GM23338 (cell line): ENCODE data around the gene RHEX. TPM values are rescaled to one million over a fixed set of nuclear protein-coding genes. Genes with fewer than 3 reads are reported as not detected.

Experiments
- ATAC-seq: fragments of 200-7000 bp; cut with Tn5 transposase; 3 replicates; pipeline ENCODE4 v1.9.1; 2020
- DNase-seq: peaks from one replicate; pipeline ENCODE4 v3.0.0-alpha.2; 2015; ENCODE audit warnings: low spot score
- H2AFZ ChIP-seq: fragments of 200-600 bp; sonication (generic); 2 replicates; pipeline ENCODE4 v1.8.0; 2016; ENCODE audit warnings: antibody characterized with exemption, mild to moderate bottlenecking, moderate library complexity
- H3F3A ChIP-seq: fragments of 200-600 bp; sonication (generic); replicated peaks from 2 replicates; pipeline ENCODE4 v1.8.0; 2017; ENCODE audit warnings: antibody characterized with exemption, mixed run types, low read depth
- H3K27ac ChIP-seq: fragments of 200-600 bp; sonication (generic); 2 replicates; pipeline ENCODE4 v1.6.1; 2016; ENCODE audit warnings: low read depth
- H3K27me3 ChIP-seq: fragments of 200-600 bp; sonication (generic); 2 replicates; pipeline ENCODE4 v1.8.0; 2016; ENCODE audit warnings: mild to moderate bottlenecking, mixed run types, moderate library complexity; ENCODE audit not compliant: insufficient read depth
- H3K36me3 ChIP-seq: fragments of 200-600 bp; sonication (generic); 2 replicates; pipeline ENCODE4 v1.8.0; 2016; ENCODE audit warnings: mild to moderate bottlenecking; ENCODE audit not compliant: insufficient read depth
- H3K4me1 ChIP-seq: fragments of 200-600 bp; sonication (generic); 2 replicates; pipeline ENCODE4 v1.8.0; 2016; ENCODE audit warnings: mild to moderate bottlenecking, moderate library complexity; ENCODE audit not compliant: insufficient read depth
- H3K4me2 ChIP-seq: fragments of 200-600 bp; sonication (generic); 2 replicates; pipeline ENCODE4 v1.7.1; 2017; ENCODE audit warnings: mixed run types
- H3K4me3 ChIP-seq: fragments of 200-600 bp; sonication (generic); 2 replicates; pipeline ENCODE4 v1.6.1; 2016; ENCODE audit warnings: mixed run types
- H3K79me2 ChIP-seq: fragments of 200-600 bp; sonication (generic); replicated peaks from 2 replicates; pipeline ENCODE4 v1.8.0; 2017; ENCODE audit warnings: mild to moderate bottlenecking; ENCODE audit not compliant: insufficient read depth
- H3K9me2 ChIP-seq: fragments of 200-600 bp; sonication (generic); 2 replicates; pipeline ENCODE4 v1.8.0; 2017; ENCODE audit not compliant: insufficient read depth
- H4K20me1 ChIP-seq: fragments of 200-600 bp; sonication (generic); replicated peaks from 2 replicates; pipeline ENCODE4 v1.8.0; 2017; ENCODE audit warnings: mild to moderate bottlenecking; ENCODE audit not compliant: insufficient read depth
- H3K27ac Mint-ChIP-seq: 2 replicates; pipeline ENCODE4 v1.8.0; 2020; ENCODE audit warnings: inconsistent platforms, mild to moderate bottlenecking, moderate library complexity, mixed read lengths
- H3K27me3 Mint-ChIP-seq: 3 replicates; pipeline ENCODE4 v1.8.0; 2022; ENCODE audit warnings: low read depth, mild to moderate bottlenecking, moderate library complexity, mixed read lengths, inconsistent platforms; ENCODE audit not compliant: insufficient read depth, poor library complexity
- H3K36me3 Mint-ChIP-seq: 3 replicates; pipeline ENCODE4 v1.8.0; 2021; ENCODE audit warnings: low read depth, mild to moderate bottlenecking, inconsistent platforms, moderate library complexity, mixed read lengths
- H3K4me1 Mint-ChIP-seq: 3 replicates; pipeline ENCODE4 v1.8.0; 2020; ENCODE audit warnings: mild to moderate bottlenecking, inconsistent platforms, mixed read lengths
- H3K4me3 Mint-ChIP-seq: 3 replicates; pipeline ENCODE4 v1.8.0; 2021; ENCODE audit warnings: moderate library complexity, mild to moderate bottlenecking, inconsistent platforms, mixed read lengths
- H3K9me3 Mint-ChIP-seq: 3 replicates; pipeline ENCODE4 v1.8.0; 2020; ENCODE audit warnings: moderate library complexity, mild to moderate bottlenecking, inconsistent platforms, mixed read lengths
- CREB1 ChIP-seq: fragments of 250-450 bp; sonication (Bioruptor Pico); IDR thresholded peaks from 2 replicates; pipeline ENCODE4 v1.5.0; 2020; ENCODE audit warnings: low read depth, mild to moderate bottlenecking, moderate library complexity
- CTCF ChIP-seq, 2 experiments: fragments of 200-600 bp in 1 of 2; sonication (generic) in 1 of 2; conservative IDR thresholded peaks; 2 replicates each; pipeline versions ENCODE4 v1.5.1 to v1.6.1; 2016 to 2017; ENCODE audit warnings: antibody characterized with exemption in 2 of 2, low read depth in 2 of 2, mild to moderate bottlenecking in 2 of 2, moderate library complexity in 1 of 2
- ETS1 ChIP-seq: IDR thresholded peaks from 2 replicates; pipeline ENCODE4 v1.6.1; 2016; ENCODE audit warnings: antibody characterized with exemption
- EZH2 ChIP-seq: fragments of 200-600 bp; sonication (generic); IDR thresholded peaks from one replicate; pipeline ENCODE4 v1.8.0; 2017; ENCODE audit warnings: antibody characterized with exemption, mild to moderate bottlenecking, low read depth; ENCODE audit not compliant: unreplicated experiment
- EZH2phosphoT487 ChIP-seq: fragments of 200-600 bp; sonication (generic); IDR thresholded peaks from one replicate; pipeline ENCODE4 v1.8.1; 2018; ENCODE audit warnings: antibody characterized with exemption; ENCODE audit not compliant: unreplicated experiment
- JUNB ChIP-seq: IDR thresholded peaks from one replicate; pipeline ENCODE4 v1.6.1; 2016; ENCODE audit warnings: antibody characterized with exemption; ENCODE audit not compliant: unreplicated experiment
- NANOG ChIP-seq: IDR thresholded peaks from 2 replicates; pipeline ENCODE4 v1.6.1; 2016; ENCODE audit warnings: antibody characterized with exemption, borderline replicate concordance
- POLR2AphosphoS5 ChIP-seq: IDR thresholded peaks from 2 replicates; pipeline ENCODE4 v1.6.1; 2016; ENCODE audit warnings: antibody characterized with exemption, low read depth
- REST ChIP-seq: IDR thresholded peaks from one replicate; pipeline ENCODE4 v1.6.1; 2018; ENCODE audit warnings: antibody characterized with exemption; ENCODE audit not compliant: unreplicated experiment
- STAT1 ChIP-seq: IDR thresholded peaks from one replicate; pipeline ENCODE4 v1.6.1; 2016; ENCODE audit warnings: antibody characterized with exemption; ENCODE audit not compliant: unreplicated experiment
- ZNF114 ChIP-seq: fragments of 250-450 bp; sonication (Bioruptor Pico); IDR thresholded peaks from 2 replicates; pipeline ENCODE4 v1.5.0; 2020; ENCODE audit warnings: mild to moderate bottlenecking, moderate library complexity
- ZNF331 ChIP-seq: fragments of 250-450 bp; sonication (Bioruptor Pico); IDR thresholded peaks from 2 replicates; pipeline ENCODE4 v1.5.0; 2020; ENCODE audit warnings: low read depth, mild to moderate bottlenecking, moderate library complexity
- polyA plus RNA-seq: library from polyadenylated mRNA; unstranded; fragments of >200 nt; fragmentation: Nextera tagmentation; extraction: Ambion mirVana; gene quantifications from 2 replicates; pipeline ENCODE4 v1.2.1, GENCODE V29; 2016
- total RNA-seq: library from RNA; depleted of rRNA; stranded (reverse); fragments of >200 nt; shearing (Covaris generic); gene quantifications from 2 replicates; pipeline ENCODE4 v1.2.3, GENCODE V29; 2014
- TF ChIP-seq, protein P1 (sequence below): fragments of 250-450 bp; sonication (Bioruptor Pico); IDR thresholded peaks from 2 replicates; pipeline ENCODE4 v1.5.0; 2020; ENCODE audit warnings: mild to moderate bottlenecking, moderate library complexity

The RHEX gene
- total and polyA plus RNA-seq, 2 experiments from 2014 or later, result not detected

- H3K36me3 ChIP-seq, result no peaks in the 10 kb centered on the region
- no peaks in the 10 kb centered on the region for H3K27me3 ChIP-seq
- no peaks in the 10 kb centered on the region for H4K20me1 ChIP-seq
- Mint-ChIP-seq H3K4me1 (peaks cover 8% of the 10 kb centered on the region; the same call in 2 of the 3 replicates), H3K27ac (no peak overlapping the region), H3K27me3 (no peaks in the 10 kb centered on the region), H3K36me3 (peaks cover 9% of the 10 kb centered on the region), H3K4me3 (no peak overlapping the region), H3K9me3 (peaks cover 28% of the 10 kb centered on the region)
- H3K4me2 ChIP-seq, result no peak overlapping the region
- ATAC-seq (no peak), DNase-seq (no peak)
- H3K27ac ChIP-seq, result no peak overlapping the region
- H3F3A ChIP-seq, result no peaks in the 10 kb centered on the region
- H3K9me2 ChIP-seq, result no peaks in the 10 kb centered on the region
- H2AFZ ChIP-seq, result no peak overlapping the region
- no peak for TF ChIP-seq NANOG
- no peak for TF ChIP-seq ETS1
- TF ChIP-seq, protein P1, sequence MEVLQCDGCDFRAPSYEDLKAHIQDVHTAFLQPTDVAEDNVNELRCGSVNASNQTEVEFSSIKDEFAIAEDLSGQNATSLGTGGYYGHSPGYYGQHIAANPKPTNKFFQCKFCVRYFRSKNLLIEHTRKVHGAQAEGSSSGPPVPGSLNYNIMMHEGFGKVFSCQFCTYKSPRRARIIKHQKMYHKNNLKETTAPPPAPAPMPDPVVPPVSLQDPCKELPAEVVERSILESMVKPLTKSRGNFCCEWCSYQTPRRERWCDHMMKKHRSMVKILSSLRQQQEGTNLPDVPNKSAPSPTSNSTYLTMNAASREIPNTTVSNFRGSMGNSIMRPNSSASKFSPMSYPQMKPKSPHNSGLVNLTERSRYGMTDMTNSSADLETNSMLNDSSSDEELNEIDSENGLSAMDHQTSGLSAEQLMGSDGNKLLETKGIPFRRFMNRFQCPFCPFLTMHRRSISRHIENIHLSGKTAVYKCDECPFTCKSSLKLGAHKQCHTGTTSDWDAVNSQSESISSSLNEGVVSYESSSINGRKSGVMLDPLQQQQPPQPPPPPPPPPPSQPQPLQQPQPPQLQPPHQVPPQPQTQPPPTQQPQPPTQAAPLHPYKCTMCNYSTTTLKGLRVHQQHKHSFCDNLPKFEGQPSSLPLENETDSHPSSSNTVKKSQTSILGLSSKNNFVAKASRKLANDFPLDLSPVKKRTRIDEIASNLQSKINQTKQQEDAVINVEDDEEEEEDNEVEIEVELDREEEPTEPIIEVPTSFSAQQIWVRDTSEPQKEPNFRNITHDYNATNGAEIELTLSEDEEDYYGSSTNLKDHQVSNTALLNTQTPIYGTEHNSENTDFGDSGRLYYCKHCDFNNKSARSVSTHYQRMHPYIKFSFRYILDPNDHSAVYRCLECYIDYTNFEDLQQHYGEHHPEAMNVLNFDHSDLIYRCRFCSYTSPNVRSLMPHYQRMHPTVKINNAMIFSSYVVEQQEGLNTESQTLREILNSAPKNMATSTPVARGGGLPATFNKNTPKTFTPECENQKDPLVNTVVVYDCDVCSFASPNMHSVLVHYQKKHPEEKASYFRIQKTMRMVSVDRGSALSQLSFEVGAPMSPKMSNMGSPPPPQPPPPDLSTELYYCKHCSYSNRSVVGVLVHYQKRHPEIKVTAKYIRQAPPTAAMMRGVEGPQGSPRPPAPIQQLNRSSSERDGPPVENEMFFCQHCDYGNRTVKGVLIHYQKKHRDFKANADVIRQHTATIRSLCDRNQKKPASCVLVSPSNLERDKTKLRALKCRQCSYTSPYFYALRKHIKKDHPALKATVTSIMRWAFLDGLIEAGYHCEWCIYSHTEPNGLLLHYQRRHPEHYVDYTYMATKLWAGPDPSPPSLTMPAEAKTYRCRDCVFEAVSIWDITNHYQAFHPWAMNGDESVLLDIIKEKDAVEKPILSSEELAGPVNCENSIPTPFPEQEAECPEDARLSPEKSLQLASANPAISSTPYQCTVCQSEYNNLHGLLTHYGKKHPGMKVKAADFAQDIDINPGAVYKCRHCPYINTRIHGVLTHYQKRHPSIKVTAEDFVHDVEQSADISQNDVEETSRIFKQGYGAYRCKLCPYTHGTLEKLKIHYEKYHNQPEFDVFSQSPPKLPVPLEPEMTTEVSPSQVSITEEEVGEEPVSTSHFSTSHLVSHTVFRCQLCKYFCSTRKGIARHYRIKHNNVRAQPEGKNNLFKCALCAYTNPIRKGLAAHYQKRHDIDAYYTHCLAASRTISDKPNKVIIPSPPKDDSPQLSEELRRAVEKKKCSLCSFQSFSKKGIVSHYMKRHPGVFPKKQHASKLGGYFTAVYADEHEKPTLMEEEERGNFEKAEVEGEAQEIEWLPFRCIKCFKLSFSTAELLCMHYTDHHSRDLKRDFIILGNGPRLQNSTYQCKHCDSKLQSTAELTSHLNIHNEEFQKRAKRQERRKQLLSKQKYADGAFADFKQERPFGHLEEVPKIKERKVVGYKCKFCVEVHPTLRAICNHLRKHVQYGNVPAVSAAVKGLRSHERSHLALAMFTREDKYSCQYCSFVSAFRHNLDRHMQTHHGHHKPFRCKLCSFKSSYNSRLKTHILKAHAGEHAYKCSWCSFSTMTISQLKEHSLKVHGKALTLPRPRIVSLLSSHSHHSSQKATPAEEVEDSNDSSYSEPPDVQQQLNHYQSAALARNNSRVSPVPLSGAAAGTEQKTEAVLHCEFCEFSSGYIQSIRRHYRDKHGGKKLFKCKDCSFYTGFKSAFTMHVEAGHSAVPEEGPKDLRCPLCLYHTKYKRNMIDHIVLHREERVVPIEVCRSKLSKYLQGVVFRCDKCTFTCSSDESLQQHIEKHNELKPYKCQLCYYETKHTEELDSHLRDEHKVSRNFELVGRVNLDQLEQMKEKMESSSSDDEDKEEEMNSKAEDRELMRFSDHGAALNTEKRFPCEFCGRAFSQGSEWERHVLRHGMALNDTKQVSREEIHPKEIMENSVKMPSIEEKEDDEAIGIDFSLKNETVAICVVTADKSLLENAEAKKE (CRISPR knock-in tag), result no peak
- no peak for TF ChIP-seq CTCF (conservative IDR thresholded peaks at IDR 0.05; ENCODE audit: low read depth in 2 of 2)
- no peak for TF ChIP-seq POLR2AphosphoS5
- no peak for TF ChIP-seq ZNF331 (CRISPR knock-in tag)
- no peak for TF ChIP-seq EZH2phosphoT487
- TF ChIP-seq EZH2, result no peak
- TF ChIP-seq JUNB, result no peak
- TF ChIP-seq STAT1, result no peak
- TF ChIP-seq ZNF114 (CRISPR knock-in tag), result no peak
- TF ChIP-seq REST, result no peak
- TF ChIP-seq CREB1 (CRISPR knock-in tag), result no peak
- H3K79me2 ChIP-seq, result no peaks in the 10 kb centered on the region
- H3K4me1 ChIP-seq, result no peaks in the 10 kb centered on the region
- H3K4me3 ChIP-seq, result no peak overlapping the region
Measured at GRCh38 chr1:206062464-206062863, 9.5 kb downstream of the RHEX start.
